PC-9 (cell line): ENCODE measurements around the gene TRAM2. TPM values are rescaled to one million over a fixed set of nuclear protein-coding genes. Genes with fewer than 3 reads are reported as not detected.

Experiments used
- BruUV-seq: library from RNA; stranded (reverse); fragments of 400-500 nt; replicated peaks from 2 replicates; lab custom pipeline; 2021; lab: Mats Ljungman, UMichigan
- CTCF ChIA-PET: fragments of 300-600 bp; sonication (Branson Sonifier 250); formaldehyde crosslinking; loops from one replicate; lab custom pipeline; 2022; ENCODE audit warnings: antibody characterized with exemption; lab: Charles Lee
- POLR2A ChIA-PET: fragments of 300-600 bp; sonication (Branson Sonifier 250); formaldehyde crosslinking; loops from one replicate; lab custom pipeline; 2022; ENCODE audit warnings: antibody characterized with exemption; ENCODE audit not compliant: unreplicated experiment; lab: Charles Lee
- DNase-seq, 2 experiments: peaks; one replicate each; pipeline versions ENCODE4 v3.0.0 to v3.0.0-alpha.2; 2015 to 2022; ENCODE audit warnings: mixed read lengths in 1 of 2
- H2AFZ ChIP-seq: fragments of 200-600 bp; sonication (generic); 2 replicates; pipeline ENCODE4 v1.8.1; 2017; ENCODE audit warnings: antibody characterized with exemption
- H3F3A ChIP-seq: fragments of 200-600 bp; sonication (generic); 2 replicates; pipeline ENCODE4 v1.8.1; 2017; ENCODE audit warnings: antibody characterized with exemption, mild to moderate bottlenecking, low read depth; ENCODE audit not compliant: insufficient read depth
- H3K27ac ChIP-seq: fragments of 200-600 bp; sonication (generic); 2 replicates; pipeline ENCODE4 v1.6.1; 2016; ENCODE audit warnings: mixed run types
- H3K27me3 ChIP-seq: fragments of 200-600 bp; sonication (generic); 2 replicates; pipeline ENCODE4 v1.6.1; 2016; ENCODE audit warnings: low read depth, mixed run types; ENCODE audit not compliant: insufficient read depth
- H3K36me3 ChIP-seq: fragments of 200-600 bp; sonication (generic); 2 replicates; pipeline ENCODE4 v1.6.1; 2016; ENCODE audit warnings: low read depth, mixed run types
- H3K4me1 ChIP-seq: fragments of 200-600 bp; sonication (generic); replicated peaks from 2 replicates; pipeline ENCODE4 v1.6.1; 2016; ENCODE audit warnings: mixed run types; ENCODE audit not compliant: insufficient read depth
- H3K4me2 ChIP-seq: fragments of 200-600 bp; sonication (generic); 2 replicates; pipeline ENCODE4 v1.6.1; 2017; ENCODE audit warnings: mixed run types
- H3K4me3 ChIP-seq: fragments of 200-600 bp; sonication (generic); 2 replicates; pipeline ENCODE4 v1.6.1; 2016; ENCODE audit warnings: mixed run types
- H3K79me2 ChIP-seq: fragments of 200-600 bp; sonication (generic); 2 replicates; pipeline ENCODE4 v1.6.1; 2017; ENCODE audit warnings: low read depth, mixed run types
- H3K9me2 ChIP-seq: fragments of 200-600 bp; sonication (generic); 2 replicates; pipeline ENCODE4 v1.8.1; 2017; ENCODE audit warnings: mild to moderate bottlenecking; ENCODE audit not compliant: insufficient read depth
- H3K9me3 ChIP-seq: fragments of 200-600 bp; sonication (generic); 2 replicates; pipeline ENCODE4 v1.8.1; 2016; ENCODE audit warnings: low read depth; ENCODE audit not compliant: insufficient read depth
- H4K20me1 ChIP-seq: fragments of 200-600 bp; sonication (generic); 2 replicates; pipeline ENCODE4 v1.8.1; 2017; ENCODE audit not compliant: insufficient read depth
- EZH2 ChIP-seq: fragments of 200-600 bp; sonication (generic); IDR thresholded peaks from 2 replicates; pipeline ENCODE4 v1.8.0; 2017; ENCODE audit warnings: antibody characterized with exemption, low read depth
- intact Hi-C: fragments of 100-400 bp; cut with micrococcal nuclease; formaldehyde crosslinking; loops from one replicate; pipeline ENCODE4 v1.10.0; 2022; ENCODE audit not compliant: unreplicated experiment
- total RNA-seq: library from RNA; stranded (reverse); gene quantifications from 2 replicates; pipeline ENCODE4 v1.2.3, GENCODE V29; 2021
- TF ChIP-seq, protein P1 (sequence below): fragments of 200-600 bp; sonication (generic); conservative IDR thresholded peaks from 2 replicates; pipeline ENCODE4 v1.6.1; 2017; ENCODE audit warnings: mixed run types, antibody characterized with exemption, mild to moderate bottlenecking, moderate library complexity

TRAM2 gene
- total RNA-seq, 1 experiment from 2014 or later, result 40.9 TPM

DNA sequence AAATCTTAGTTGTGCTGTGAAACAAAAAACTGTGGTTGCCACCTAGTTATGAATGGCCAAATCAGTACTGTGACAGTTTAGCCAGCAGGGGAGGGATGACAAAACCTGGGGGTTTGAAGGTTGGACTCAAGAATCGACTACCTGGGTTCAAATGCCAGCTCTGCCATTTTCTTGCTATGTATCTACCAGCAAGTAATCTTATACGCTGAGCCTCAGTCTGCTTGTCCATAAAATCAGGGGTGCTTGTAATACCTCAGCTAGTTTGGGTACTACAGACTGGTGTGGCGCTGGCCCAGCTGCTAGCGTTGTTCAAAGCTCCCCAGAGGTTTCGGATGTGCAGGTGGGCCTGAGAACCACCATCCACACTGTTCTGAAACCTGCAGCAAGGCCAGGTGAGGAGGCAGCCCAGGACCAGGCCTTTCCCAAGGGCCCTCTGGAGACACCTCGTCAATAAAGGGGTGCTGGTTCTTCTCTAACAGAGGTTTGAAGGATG, 40.4 kb downstream of the TRAM2 start:
- no peaks in the 10 kb centered on the region for H3K36me3 ChIP-seq
- H3K9me2 ChIP-seq, result no peaks in the 10 kb centered on the region
- H3K79me2 ChIP-seq, result no peaks in the 10 kb centered on the region
- no peaks in the 10 kb centered on the region; the same call in 1 of the 2 replicates for H3F3A ChIP-seq
- intact Hi-C loops, result no loop called here
- BruUV-seq, result no TSS peak
- DNase-seq, result no peak
- no peaks in the 10 kb centered on the region for H3K9me3 ChIP-seq
- no peaks in the 10 kb centered on the region for H4K20me1 ChIP-seq
- TF ChIP-seq, protein P1, sequence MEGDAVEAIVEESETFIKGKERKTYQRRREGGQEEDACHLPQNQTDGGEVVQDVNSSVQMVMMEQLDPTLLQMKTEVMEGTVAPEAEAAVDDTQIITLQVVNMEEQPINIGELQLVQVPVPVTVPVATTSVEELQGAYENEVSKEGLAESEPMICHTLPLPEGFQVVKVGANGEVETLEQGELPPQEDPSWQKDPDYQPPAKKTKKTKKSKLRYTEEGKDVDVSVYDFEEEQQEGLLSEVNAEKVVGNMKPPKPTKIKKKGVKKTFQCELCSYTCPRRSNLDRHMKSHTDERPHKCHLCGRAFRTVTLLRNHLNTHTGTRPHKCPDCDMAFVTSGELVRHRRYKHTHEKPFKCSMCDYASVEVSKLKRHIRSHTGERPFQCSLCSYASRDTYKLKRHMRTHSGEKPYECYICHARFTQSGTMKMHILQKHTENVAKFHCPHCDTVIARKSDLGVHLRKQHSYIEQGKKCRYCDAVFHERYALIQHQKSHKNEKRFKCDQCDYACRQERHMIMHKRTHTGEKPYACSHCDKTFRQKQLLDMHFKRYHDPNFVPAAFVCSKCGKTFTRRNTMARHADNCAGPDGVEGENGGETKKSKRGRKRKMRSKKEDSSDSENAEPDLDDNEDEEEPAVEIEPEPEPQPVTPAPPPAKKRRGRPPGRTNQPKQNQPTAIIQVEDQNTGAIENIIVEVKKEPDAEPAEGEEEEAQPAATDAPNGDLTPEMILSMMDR, result no peak
- TF ChIP-seq EZH2, result no peak
- H3K4me1 ChIP-seq, result no peaks in the 10 kb centered on the region
- no peaks in the 10 kb centered on the region for H3K27me3 ChIP-seq
- H3K4me2 ChIP-seq, result no peak overlapping the region
- H3K27ac ChIP-seq, result no peak overlapping the region
- ChIA-PET POLR2A (interaction anchor here (0.5 to 0.7 kb wide), 2 partner anchors 15 to 763 kb away, joined by 4 to 10 read pairs; no protein-coding TSS in a partner anchor), CTCF (no interaction called here)
- no peak overlapping the region for H2AFZ ChIP-seq
- H3K4me3 ChIP-seq, result no peak overlapping the region

DNA sequence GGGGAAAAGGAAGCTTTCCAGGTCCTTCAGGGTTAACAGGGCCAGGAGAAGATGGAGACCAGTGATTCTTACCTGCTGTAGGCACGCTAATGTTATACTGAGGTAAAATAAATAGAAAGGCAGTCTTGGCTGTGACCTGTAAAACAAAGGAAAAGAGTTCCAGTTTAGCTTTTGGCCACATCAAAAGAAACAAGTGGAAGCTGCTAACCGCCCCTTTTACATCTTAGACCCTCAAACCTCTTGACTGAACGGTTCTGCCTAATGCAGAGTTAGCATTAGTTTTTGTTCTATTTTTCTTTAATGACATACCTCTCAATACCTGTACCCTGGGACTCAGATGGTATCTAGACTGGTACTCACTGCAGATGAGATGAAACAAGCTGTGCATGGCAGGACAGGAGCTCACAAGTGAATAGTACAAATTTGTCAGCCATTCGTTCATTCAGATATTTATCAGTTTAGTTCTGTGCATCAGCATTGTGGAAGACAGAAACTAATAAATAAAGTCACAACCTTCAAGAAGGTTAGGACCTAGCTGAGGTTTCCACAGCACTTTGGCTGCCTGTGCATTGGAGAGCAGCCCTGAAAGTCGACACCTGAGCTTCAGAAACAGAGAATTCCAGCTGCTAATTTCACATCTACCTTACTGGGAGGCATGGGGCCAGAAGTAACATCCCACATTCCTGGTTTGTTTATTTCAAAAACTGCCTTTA, 41.0 kb downstream of the TRAM2 start:
- no peaks in the 10 kb centered on the region for H3K36me3 ChIP-seq
- no peaks in the 10 kb centered on the region for H3K4me1 ChIP-seq
- H3K4me3 ChIP-seq, result no peak overlapping the region
- no peak for DNase-seq
- ChIA-PET CTCF (no interaction called here), POLR2A (interaction anchor here (0.5 to 0.7 kb wide), 2 partner anchors 16 to 763 kb away, joined by 4 to 10 read pairs; no protein-coding TSS in a partner anchor)
- no peak overlapping the region for H3K4me2 ChIP-seq
- no peaks in the 10 kb centered on the region for H4K20me1 ChIP-seq
- intact Hi-C loops, result no loop called here
- no TSS peak for BruUV-seq
- no peak overlapping the region for H3K27ac ChIP-seq
- no peak overlapping the region for H2AFZ ChIP-seq
- no peaks in the 10 kb centered on the region for H3K9me3 ChIP-seq
- H3K9me2 ChIP-seq, result no peaks in the 10 kb centered on the region
- H3K79me2 ChIP-seq, result no peaks in the 10 kb centered on the region
- no peaks in the 10 kb centered on the region; the same call in 1 of the 2 replicates for H3F3A ChIP-seq
- TF ChIP-seq, protein P1, result no peak
- TF ChIP-seq EZH2, result no peak
- H3K27me3 ChIP-seq, result no peaks in the 10 kb centered on the region

DNA sequence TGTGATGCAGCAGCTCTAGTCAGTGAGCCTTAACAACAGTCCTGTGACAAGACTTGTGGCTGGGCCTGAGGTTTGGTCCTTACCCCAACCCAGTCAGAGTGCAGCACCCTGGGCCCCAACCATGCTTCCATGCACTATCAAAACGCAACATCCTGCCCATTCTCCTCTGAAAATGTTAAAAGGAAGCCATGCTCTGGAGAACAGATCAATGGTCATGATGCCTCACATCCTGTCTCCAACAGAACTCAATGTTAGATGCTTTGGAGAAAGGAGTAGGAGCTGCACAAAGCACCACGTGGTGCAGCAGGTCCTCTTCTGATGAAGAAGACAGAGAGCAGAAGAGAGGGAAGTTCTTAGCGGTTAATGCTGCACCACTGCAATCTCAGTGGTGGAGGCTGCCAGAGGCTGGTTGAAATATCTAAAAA, 41.9 kb downstream of the TRAM2 start:
- H3K4me1 ChIP-seq, result no peaks in the 10 kb centered on the region
- no TSS peak for BruUV-seq
- H4K20me1 ChIP-seq, result no peaks in the 10 kb centered on the region
- DNase-seq, result no peak
- no peaks in the 10 kb centered on the region; the same call in 1 of the 2 replicates for H3F3A ChIP-seq
- no peak overlapping the region for H2AFZ ChIP-seq
- no peaks in the 10 kb centered on the region for H3K9me2 ChIP-seq
- H3K36me3 ChIP-seq, result no peaks in the 10 kb centered on the region
- H3K9me3 ChIP-seq, result no peaks in the 10 kb centered on the region
- ChIA-PET POLR2A (no interaction called here), CTCF (no interaction called here)
- H3K27ac ChIP-seq, result no peak overlapping the region
- H3K4me2 ChIP-seq, result no peak overlapping the region
- TF ChIP-seq EZH2, result no peak
- TF ChIP-seq, protein P1, result no peak
- no peaks in the 10 kb centered on the region for H3K27me3 ChIP-seq
- H3K4me3 ChIP-seq, result no peak overlapping the region
- no peaks in the 10 kb centered on the region for H3K79me2 ChIP-seq
- intact Hi-C loops, result no loop called here
